B cell (primary cell): ENCODE measurements around the gene RAB25. TPM values are rescaled to one million over a fixed set of nuclear protein-coding genes. Genes with fewer than 3 reads are reported as not detected.

Experiments
- ATAC-seq: fragments of 200-7000 bp; cut with Tn5 transposase; one replicate; pipeline ENCODE4 v1.10.0; 2021; ENCODE audit warnings: low read depth, mild to moderate bottlenecking, moderate number of reproducible peaks, moderate library complexity
- CTCF ChIA-PET: fragments of 350-600 bp; sonication (Branson Sonifier 250); formaldehyde crosslinking; loops from one replicate; lab custom pipeline; 2021; ENCODE audit warnings: antibody characterized with exemption, inconsistent platforms; lab: Charles Lee
- POLR2A ChIA-PET: fragments of 350-600 bp; sonication (Branson Sonifier 250); formaldehyde crosslinking; loops from one replicate; lab custom pipeline; 2021; ENCODE audit warnings: antibody characterized with exemption; lab: Charles Lee
- DNase-seq: peaks from one replicate; pipeline ENCODE4 v3.0.0; 2013
- H2AFZ ChIP-seq: 2 replicates; pipeline ENCODE4 v1.6.1; 2012; ENCODE audit warnings: mild to moderate bottlenecking, low read depth, low read length; ENCODE audit not compliant: insufficient read depth, poor library complexity, severe bottlenecking
- H3K27ac ChIP-seq, 2 donors: 1 replicate in 1 of 2; 2 replicates in 1 of 2; pipeline ENCODE4 v1.5.1; 2012 to 2013; ENCODE audit warnings: low read length in 2 of 2, mild to moderate bottlenecking in 2 of 2, moderate library complexity in 1 of 2
- H3K27me3 ChIP-seq, 4 experiments: fragments of 200-600 bp in 1 of 4; sonication (generic) in 1 of 4; replicated peaks in 1 of 4; 1 replicate in 2 of 4; 2 replicates in 2 of 4; pipeline versions ENCODE4 v1.6.1 to v1.7.0; 2013 to 2016; ENCODE audit warnings: low read length in 3 of 4, mild to moderate bottlenecking in 2 of 4, mixed read lengths in 1 of 4, moderate library complexity in 1 of 4; ENCODE audit not compliant: insufficient read depth in 4 of 4, control insufficient read depth in 3 of 4; ENCODE audit errors: control extremely low read depth in 1 of 4
- H3K36me3 ChIP-seq, 2 experiments: replicated peaks in 1 of 2; 1 replicate in 1 of 2; 2 replicates in 1 of 2; pipeline versions ENCODE4 v1.6.1 to v1.7.1; 2013; ENCODE audit warnings: low read length in 1 of 2; ENCODE audit not compliant: insufficient read depth in 2 of 2, control insufficient read depth in 1 of 2; ENCODE audit errors: control extremely low read depth in 1 of 2, extremely low read depth in 1 of 2
- H3K4me1 ChIP-seq, 2 donors: fragments of 200-600 bp in 1 of 2; sonication (generic) in 1 of 2; 1 replicate in 1 of 2; 2 replicates in 1 of 2; pipeline versions ENCODE4 v1.5.1 to v1.6.1; 2013 to 2017; ENCODE audit warnings: low read length in 2 of 2; ENCODE audit not compliant: control insufficient read depth in 2 of 2, insufficient read depth in 2 of 2
- H3K4me2 ChIP-seq: replicated peaks from 2 replicates; pipeline ENCODE3; 2012; ENCODE audit warnings: mild to moderate bottlenecking, low read depth, low read length; ENCODE audit not compliant: poor library complexity, severe bottlenecking
- H3K4me3 ChIP-seq, 5 experiments: fragments of 200-600 bp in 1 of 5; sonication (generic) in 1 of 5; 1 replicate in 3 of 5; 2 replicates in 2 of 5; pipeline versions ENCODE4 v1.5.1 to v1.7.0; 2011 to 2016; ENCODE audit warnings: low read length in 4 of 5, mild to moderate bottlenecking in 4 of 5, low read depth in 2 of 5, control low read depth in 1 of 5, moderate library complexity in 1 of 5; ENCODE audit not compliant: insufficient read depth in 1 of 5; ENCODE audit errors: control extremely low read depth in 1 of 5, extremely low read depth in 1 of 5
- H3K79me2 ChIP-seq: fragments of 200-600 bp; sonication (generic); one replicate; pipeline ENCODE4 v1.6.0; 2016; ENCODE audit warnings: low read length; ENCODE audit not compliant: control insufficient read depth, insufficient read depth
- H3K9ac ChIP-seq: fragments of 200-600 bp; sonication (generic); 2 replicates; pipeline ENCODE4 v1.6.1; 2017; ENCODE audit warnings: mild to moderate bottlenecking, low read length, moderate library complexity
- H3K9me3 ChIP-seq, 3 donors: one replicate each; pipeline versions ENCODE4 v1.6.1 to v1.7.1; 2013; ENCODE audit warnings: low read length in 2 of 3; ENCODE audit not compliant: control insufficient read depth in 2 of 3, insufficient read depth in 1 of 3; ENCODE audit errors: control extremely low read depth in 1 of 3
- H4K20me1 ChIP-seq: 2 replicates; pipeline ENCODE4 v1.6.0; 2012; ENCODE audit warnings: mild to moderate bottlenecking, low read length; ENCODE audit not compliant: insufficient read depth, control insufficient read depth, poor library complexity, severe bottlenecking
- H3K27ac Mint-ChIP-seq: one replicate; pipeline ENCODE4 v1.8.0; 2021; ENCODE audit warnings: mixed read lengths
- H3K27me3 Mint-ChIP-seq: one replicate; pipeline ENCODE4 v1.8.0; 2021; ENCODE audit warnings: mixed read lengths
- H3K4me1 Mint-ChIP-seq: one replicate; pipeline ENCODE4 v1.8.0; 2021; ENCODE audit warnings: mixed read lengths
- H3K4me3 Mint-ChIP-seq: one replicate; pipeline ENCODE4 v1.8.0; 2021; ENCODE audit warnings: mixed read lengths
- H3K9me3 Mint-ChIP-seq: one replicate; pipeline ENCODE4 v1.8.0; 2022; ENCODE audit warnings: mixed read lengths; ENCODE audit not compliant: insufficient read depth
- CTCF ChIP-seq: fragments of 200-600 bp; IDR thresholded peaks from one replicate; pipeline ENCODE4 v1.8.0; 2022; ENCODE audit warnings: antibody characterized with exemption, mild to moderate bottlenecking
- EZH2 ChIP-seq: IDR thresholded peaks from 2 replicates; pipeline ENCODE4 v1.6.1; 2012; ENCODE audit warnings: borderline replicate concordance, low read depth, mild to moderate bottlenecking, moderate library complexity, low read length; ENCODE audit not compliant: insufficient read depth, poor library complexity, severe bottlenecking
- whole genome bisulfite sequencing: methylation state at CpG from one replicate; pipeline ENCODE4 v1.1.5; 2013; ENCODE audit warnings: missing lambda C conversion rate; ENCODE audit not compliant: insufficient coverage; 5-methylcytosine and 5-hydroxymethylcytosine counted together
- intact Hi-C: fragments of 100-400 bp; cut with micrococcal nuclease; formaldehyde crosslinking; loops from one replicate; pipeline ENCODE4 v1.10.0; 2022
- polyA plus RNA-seq: library from polyadenylated mRNA; depleted of rRNA; stranded (reverse); fragments of >200 nt; gene quantifications from 2 replicates; pipeline ENCODE4 v1.2.3, GENCODE V29; 2012
- total RNA-seq, 2 donors: library from RNA; stranded (reverse); fragments of 120-200 nt in 1 of 2; gene quantifications; 1 replicate in 1 of 2; 2 replicates in 1 of 2; pipeline versions ENCODE4 v1.2.3 to v1.2.4, GENCODE V29; 2013 to 2022

Gene RAB25
- total and polyA plus RNA-seq, 2 donors (not counting 1 experiment from before 2014, with no cell fraction given), result 0.69 to 2.2 TPM

- Mint-ChIP-seq H3K27ac (no peak overlapping the region), H3K9me3 (no peaks in the 10 kb centered on the region), H3K27me3 (peaks cover 5% of the 10 kb centered on the region), H3K4me3 (no peak overlapping the region), H3K4me1 (peaks cover 52% of the 10 kb centered on the region)
- Histone ChIP-seq H3K27me3 (peaks cover 0 to 12% (median 2%) of the 10 kb centered on the region in 4 experiments), H3K9me3 (no peaks in the 10 kb centered on the region), H3K27ac (no peak overlapping the region), H3K4me3 (no peak overlapping the region), H3K9ac (no peak overlapping the region), H3K79me2 (no peaks in the 10 kb centered on the region), H3K4me2 (no peak overlapping the region), H3K36me3 (no peaks in the 10 kb centered on the region), H4K20me1 (no peaks in the 10 kb centered on the region), H3K4me1 (peaks cover 28 to 33% of the 10 kb centered on the region in 2 donors), H2AFZ (no peak overlapping the region)
- CTCF ChIA-PET, result interaction anchor here (6.3 to 23.7 kb wide), 2 partner anchors 12 to 16 kb away, joined by 82 to 970 read pairs; partner anchors contain the start of gene LMNA
- POLR2A ChIA-PET, result no interaction called here
- ATAC-seq (no peak), DNase-seq (no peak)
- TF ChIP-seq EZH2 (no peak), CTCF (no peak)
- 100% methylated on average over 3 of the region's 6 CpGs for WGBS
- intact Hi-C loops, result no loop called here
Observed at GRCh38 chr1:156108664-156109241, 47.8 kb downstream of the RAB25 start.

GRCh38 chr1:156110252-156110651 is 49.3 kb downstream of the RAB25 start:
- no peak for TF ChIP-seq CTCF
- TF ChIP-seq EZH2, result no peak
- ChIA-PET POLR2A (no interaction called here), CTCF (interaction anchor here (6.3 to 23.7 kb wide), 2 partner anchors 13 to 15 kb away, joined by 82 to 970 read pairs; partner anchors contain the start of gene LMNA)
- peaks cover 0 to 4% (median 0%) of the 10 kb centered on the region in 3 donors for H3K9me3 ChIP-seq
- Mint-ChIP-seq H3K9me3 (no peaks in the 10 kb centered on the region), H3K27me3 (peaks cover 19% of the 10 kb centered on the region), H3K4me3 (no peak overlapping the region), H3K4me1 (peaks cover 50% of the 10 kb centered on the region), H3K27ac (no peak overlapping the region)
- H3K9ac ChIP-seq, result no peak overlapping the region
- no peak overlapping the region for H2AFZ ChIP-seq
- no peak overlapping the region for H3K4me3 ChIP-seq
- no peak overlapping the region for H3K4me2 ChIP-seq
- 85% methylated on average over 2 of the region's 2 CpGs for WGBS
- no peaks in the 10 kb centered on the region for H3K79me2 ChIP-seq
- H3K4me1 ChIP-seq, result peaks cover 27 to 31% of the 10 kb centered on the region in 2 donors
- intact Hi-C loops, result no loop called here
- H4K20me1 ChIP-seq, result no peaks in the 10 kb centered on the region
- H3K36me3 ChIP-seq, result no peaks in the 10 kb centered on the region
- no peak for DNase-seq
- peaks cover 0 to 27% (median 9%) of the 10 kb centered on the region in 4 experiments for H3K27me3 ChIP-seq
- H3K27ac ChIP-seq, result no peak overlapping the region
- ATAC-seq, result no peak
